IgD-negative memory B cell (primary cell): ENCODE results near the gene MAGEB1. TPM values are rescaled to one million over a fixed set of nuclear protein-coding genes. Genes with fewer than 3 reads are reported as not detected.

Experiments used
- H3K27ac Mint-ChIP-seq, 3 donors: one replicate each; pipeline ENCODE4 v1.8.0; 2020 to 2022; ENCODE audit warnings: mild to moderate bottlenecking in 3 of 3, mixed read lengths in 3 of 3, moderate library complexity in 1 of 3
- H3K27me3 Mint-ChIP-seq: one replicate; pipeline ENCODE4 v1.8.0; 2021; ENCODE audit warnings: mixed read lengths
- H3K36me3 Mint-ChIP-seq: one replicate; pipeline ENCODE4 v1.8.0; 2020; ENCODE audit warnings: mild to moderate bottlenecking, mixed read lengths
- H3K4me1 Mint-ChIP-seq, 3 donors: one replicate each; pipeline ENCODE4 v1.8.0; 2020 to 2022; ENCODE audit warnings: mixed read lengths in 3 of 3, mild to moderate bottlenecking in 1 of 3
- H3K4me3 Mint-ChIP-seq, 4 donors: one replicate each; pipeline ENCODE4 v1.8.0; 2020 to 2022; ENCODE audit warnings: mild to moderate bottlenecking in 4 of 4, mixed read lengths in 4 of 4, moderate library complexity in 3 of 4
- H3K9me3 Mint-ChIP-seq, 3 donors: one replicate each; pipeline ENCODE4 v1.8.0; 2020 to 2021; ENCODE audit warnings: mixed read lengths in 3 of 3, mild to moderate bottlenecking in 1 of 3
- polyA plus RNA-seq: library from polyadenylated mRNA; unstranded; fragments of 300-500 nt; fragmentation: Illumina TruSeq; gene quantifications from one replicate; pipeline ENCODE4 v1.2.3, GENCODE V29; 2021

The MAGEB1 gene
- not detected for polyA plus RNA-seq

- H3K9me3 Mint-ChIP-seq: no peaks in the 10 kb centered on the region
- no peak within 1 kb of the TSS for H3K4me3 Mint-ChIP-seq
- H3K27ac Mint-ChIP-seq: peak within 1 kb of the TSS in 1 of 3 donors; percentile 19
- no peaks in the 10 kb centered on the region for H3K36me3 Mint-ChIP-seq
- H3K27me3 Mint-ChIP-seq: peaks cover 2% of the 10 kb centered on the region
- no peaks in the 10 kb centered on the region for H3K4me1 Mint-ChIP-seq
Measured at GRCh38 chrX:30246769-30247489, at the start of gene MAGEB1. TSS of gene MAGEB1 (plus strand) at chrX:30247146. CDS start at chrX:30250494, 3,348 bp downstream.

GRCh38 chrX:30212172-30212571, 34.8 kb upstream of the MAGEB1 start:
- no peaks in the 10 kb centered on the region for H3K4me1 Mint-ChIP-seq
- H3K9me3 Mint-ChIP-seq: no peaks in the 10 kb centered on the region
- no peaks in the 10 kb centered on the region for H3K36me3 Mint-ChIP-seq
- peaks cover 1% of the 10 kb centered on the region for H3K27me3 Mint-ChIP-seq
- no peak overlapping the region for H3K27ac Mint-ChIP-seq
- no peak overlapping the region for H3K4me3 Mint-ChIP-seq

- Mint-ChIP-seq H3K27ac (no peak within 1 kb of the TSS), H3K36me3 (no peaks in the 10 kb centered on the region), H3K4me3 (no peak within 1 kb of the TSS), H3K9me3 (no peaks in the 10 kb centered on the region), H3K27me3 (peaks cover 1% of the 10 kb centered on the region), H3K4me1 (no peaks in the 10 kb centered on the region)
Measured at GRCh38 chrX:30215357-30215843, 31.5 kb upstream of the MAGEB1 start, which contains the start of gene MAGEB2. TSS of gene MAGEB2 (plus strand) at chrX:30215563. CDS start at chrX:30218581, 3,018 bp downstream.

- Mint-ChIP-seq H3K27ac (no peak overlapping the region), H3K4me3 (no peak overlapping the region), H3K9me3 (no peaks in the 10 kb centered on the region), H3K4me1 (no peaks in the 10 kb centered on the region), H3K36me3 (no peaks in the 10 kb centered on the region), H3K27me3 (no peaks in the 10 kb centered on the region)
Measured at GRCh38 chrX:30217465-30217864, 29.5 kb upstream of the MAGEB1 start.

- no peaks in the 10 kb centered on the region for H3K4me1 Mint-ChIP-seq
- no peaks in the 10 kb centered on the region for H3K27me3 Mint-ChIP-seq
- H3K4me3 Mint-ChIP-seq: no peak overlapping the region
- H3K9me3 Mint-ChIP-seq: no peaks in the 10 kb centered on the region
- no peaks in the 10 kb centered on the region for H3K36me3 Mint-ChIP-seq
- no peak overlapping the region for H3K27ac Mint-ChIP-seq
Measured at GRCh38 chrX:30219372-30219771, 27.6 kb upstream of the MAGEB1 start.

- no peaks in the 10 kb centered on the region for H3K9me3 Mint-ChIP-seq
- H3K27me3 Mint-ChIP-seq: no peaks in the 10 kb centered on the region
- no peak overlapping the region for H3K27ac Mint-ChIP-seq
- H3K36me3 Mint-ChIP-seq: no peaks in the 10 kb centered on the region
- H3K4me1 Mint-ChIP-seq: no peaks in the 10 kb centered on the region
- no peak overlapping the region for H3K4me3 Mint-ChIP-seq
Measured at GRCh38 chrX:30220661-30221060, 26.3 kb upstream of the MAGEB1 start.

GRCh38 chrX:30224536-30224935, 22.4 kb upstream of the MAGEB1 start:
- H3K27ac Mint-ChIP-seq: no peak overlapping the region
- H3K9me3 Mint-ChIP-seq: no peaks in the 10 kb centered on the region
- H3K27me3 Mint-ChIP-seq: no peaks in the 10 kb centered on the region
- no peak overlapping the region for H3K4me3 Mint-ChIP-seq
- no peaks in the 10 kb centered on the region for H3K36me3 Mint-ChIP-seq
- H3K4me1 Mint-ChIP-seq: no peaks in the 10 kb centered on the region

- no peaks in the 10 kb centered on the region for H3K27me3 Mint-ChIP-seq
Measured at GRCh38 chrX:30228526-30228925, 18.4 kb upstream of the MAGEB1 start.

GRCh38 chrX:30230395-30230794, 16.6 kb upstream of the MAGEB1 start, which contains the start of gene MAGEB3:
TSS of gene MAGEB3 (plus strand) at chrX:30230657. CDS start at chrX:30235925, 5,268 bp downstream.
- Mint-ChIP-seq H3K27me3 (no peaks in the 10 kb centered on the region), H3K27ac (no peak within 1 kb of the TSS), H3K4me1 (no peaks in the 10 kb centered on the region), H3K9me3 (no peaks in the 10 kb centered on the region), H3K4me3 (no peak within 1 kb of the TSS), H3K36me3 (no peaks in the 10 kb centered on the region)

More at GRCh38 chrX:30228526-30228925, 18.4 kb upstream of the MAGEB1 start:
- Mint-ChIP-seq H3K36me3 (no peaks in the 10 kb centered on the region), H3K9me3 (no peaks in the 10 kb centered on the region), H3K4me1 (no peaks in the 10 kb centered on the region), H3K27ac (no peak overlapping the region), H3K4me3 (no peak overlapping the region)

- Mint-ChIP-seq H3K27me3 (peaks cover 2% of the 10 kb centered on the region), H3K4me1 (no peaks in the 10 kb centered on the region), H3K9me3 (no peaks in the 10 kb centered on the region), H3K36me3 (no peaks in the 10 kb centered on the region), H3K4me3 (no peak within 1 kb of the TSS), H3K27ac (no peak within 1 kb of the TSS)
Measured at GRCh38 chrX:30241724-30242415, 5.1 kb upstream of the MAGEB1 start, which contains the start of gene MAGEB4. TSS of gene MAGEB4 (plus strand) at chrX:30242000. CDS start at chrX:30242136, 136 bp downstream.

- H3K4me3 Mint-ChIP-seq: no peak overlapping the region
- no peak overlapping the region for H3K27ac Mint-ChIP-seq
- H3K9me3 Mint-ChIP-seq: no peaks in the 10 kb centered on the region
- peaks cover 2% of the 10 kb centered on the region for H3K27me3 Mint-ChIP-seq
- no peaks in the 10 kb centered on the region for H3K4me1 Mint-ChIP-seq
- H3K36me3 Mint-ChIP-seq: no peaks in the 10 kb centered on the region
Measured at GRCh38 chrX:30248854-30249253, 1.9 kb downstream of the MAGEB1 start.

GRCh38 chrX:30253257-30253656, 6.3 kb downstream of the MAGEB1 start:
- Mint-ChIP-seq H3K9me3 (peaks cover 0 to 8% (median 3%) of the 10 kb centered on the region in 3 donors), H3K4me1 (no peaks in the 10 kb centered on the region), H3K4me3 (no peak overlapping the region), H3K36me3 (no peaks in the 10 kb centered on the region), H3K27me3 (no peaks in the 10 kb centered on the region), H3K27ac (no peak overlapping the region)

- H3K27me3 Mint-ChIP-seq: no peaks in the 10 kb centered on the region
- peaks cover 0 to 8% (median 3%) of the 10 kb centered on the region in 3 donors for H3K9me3 Mint-ChIP-seq
Measured at GRCh38 chrX:30259927-30260326, 13.0 kb downstream of the MAGEB1 start.

GRCh38 chrX:30261012-30261411, 14.1 kb downstream of the MAGEB1 start:
- no peak overlapping the region for H3K27ac Mint-ChIP-seq
- no peak overlapping the region for H3K4me3 Mint-ChIP-seq
- peaks cover 2% of the 10 kb centered on the region for H3K36me3 Mint-ChIP-seq
- no peaks in the 10 kb centered on the region for H3K4me1 Mint-ChIP-seq
- no peaks in the 10 kb centered on the region for H3K27me3 Mint-ChIP-seq
- H3K9me3 Mint-ChIP-seq: peaks cover 0 to 3% (median 2%) of the 10 kb centered on the region in 3 donors

More at GRCh38 chrX:30259927-30260326, 13.0 kb downstream of the MAGEB1 start:
- Mint-ChIP-seq H3K36me3 (peaks cover 2% of the 10 kb centered on the region), H3K4me1 (no peaks in the 10 kb centered on the region), H3K27ac (no peak overlapping the region), H3K4me3 (no peak overlapping the region)

- H3K9me3 Mint-ChIP-seq: no peaks in the 10 kb centered on the region
- H3K27ac Mint-ChIP-seq: no peak overlapping the region
- H3K4me1 Mint-ChIP-seq: no peaks in the 10 kb centered on the region
- peaks cover 2% of the 10 kb centered on the region for H3K36me3 Mint-ChIP-seq
- H3K27me3 Mint-ChIP-seq: no peaks in the 10 kb centered on the region
- no peak overlapping the region for H3K4me3 Mint-ChIP-seq
Measured at GRCh38 chrX:30262763-30263162, 15.8 kb downstream of the MAGEB1 start.
